ENCODE data around the gene TMEM33. TPM values are rescaled to one million over a fixed set of nuclear protein-coding genes. Genes with fewer than 3 reads are reported as not detected.

TMEM33 gene
- total and polyA plus RNA-seq, 2 of the 8 experiments (the other 6 are each of a cell fraction or from before 2014, with no cell fraction given), result 72.5 to 94.4 TPM

DNA sequence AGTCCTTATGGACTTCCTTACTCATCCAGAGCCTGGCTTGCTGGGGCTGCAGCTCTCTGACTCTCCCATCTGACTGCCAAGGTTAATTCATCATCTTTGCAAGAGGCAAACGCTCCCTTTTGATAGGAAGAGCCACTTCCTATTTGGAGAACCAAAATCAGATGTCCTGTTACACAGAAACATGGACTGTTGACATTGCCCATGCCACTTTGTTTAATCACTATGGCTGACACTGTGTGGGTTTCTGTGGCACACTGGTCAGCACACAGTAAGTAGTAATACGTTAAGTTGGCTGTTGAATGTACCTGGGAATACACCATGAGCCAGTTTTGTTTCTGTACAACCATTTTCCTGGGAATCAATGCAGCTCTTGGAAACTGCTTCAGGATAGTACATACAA lies 45.1 kb upstream of the TMEM33 start:
- Histone ChIP-seq H3K79me1 (ENCODE audit: low read depth, low read length) (no peaks in the 10 kb centered on the region), H3K36me3 (ENCODE audit: control insufficient read depth in 2 of 4, insufficient read depth in 4 of 4, low read length in 3 of 4) (no peaks in the 10 kb centered on the region), H2BK12ac (ENCODE audit: low read depth, low read length) (no peak overlapping the region), H3K79me2 (ENCODE audit: control insufficient read depth in 1 of 2, insufficient read depth in 2 of 2, low read length in 2 of 2) (no peaks in the 10 kb centered on the region), H3K56ac (replicated peaks; ENCODE audit: insufficient read length, low read depth, low read length) (no peak overlapping the region), H2BK120ac (replicated peaks; ENCODE audit: low read depth, low read length) (no peak overlapping the region), H2BK20ac (ENCODE audit: low read length) (no peak overlapping the region), H4K5ac (ENCODE audit: insufficient read length, low read depth, low read length) (no peak overlapping the region), H3K4ac (replicated peaks; ENCODE audit: insufficient read length, low read depth, low read length) (no peak overlapping the region), H2AFZ (ENCODE audit: low read length) (no peak overlapping the region), H2AK5ac (ENCODE audit: low read depth, low read length) (no peak overlapping the region), H3K4me2 (ENCODE audit: insufficient read depth in 1 of 2, low read depth in 2 of 2, low read length in 2 of 2) (no peak overlapping the region), H3K14ac (ENCODE audit: insufficient read length) (no peak overlapping the region), H2BK15ac (ENCODE audit: low read length) (no peak overlapping the region), H3K18ac (ENCODE audit: extremely low read depth, low read length) (no peak overlapping the region), H2BK5ac (ENCODE audit: low read depth, low read length) (no peak overlapping the region), H3K23ac (ENCODE audit: insufficient read length) (no peak overlapping the region), H4K91ac (replicated peaks; ENCODE audit: insufficient read length, low read length) (no peak overlapping the region), H3K4me3 (ENCODE audit: extremely low read depth in 1 of 4, insufficient read depth in 2 of 4, low read depth in 3 of 4, low read length in 4 of 4) (no peak overlapping the region), H3K23me2 (ENCODE audit: low read depth, low read length) (no peaks in the 10 kb centered on the region), H3K9me3 (ENCODE audit: insufficient read depth in 2 of 2, low read depth in 1 of 2, low read length in 1 of 2) (no peaks in the 10 kb centered on the region), H4K8ac (ENCODE audit: extremely low read depth, insufficient read depth, low read length) (no peak overlapping the region), H3K9ac (replicated peaks in 1 of 4; ENCODE audit: extremely low read depth in 1 of 4, low read depth in 3 of 4, low read length in 3 of 4) (no peak overlapping the region), H3K4me1 (replicated peaks in 1 of 4; ENCODE audit: control insufficient read depth in 3 of 4, insufficient read depth in 4 of 4, low read length in 3 of 4) (no peaks in the 10 kb centered on the region), H3K27ac (ENCODE audit: low read depth, low read length) (no peak overlapping the region), H4K20me1 (replicated peaks in 1 of 2; ENCODE audit: control insufficient read depth in 1 of 2, insufficient read depth in 2 of 2, low read length in 2 of 2) (peaks cover 0 to 2% of the 10 kb centered on the region in 2 experiments), H3K27me3 (replicated peaks in 1 of 4; ENCODE audit: control insufficient read depth in 3 of 4, extremely low read depth in 1 of 4, insufficient read depth in 3 of 4, low read length in 3 of 4) (peaks cover 0 to 2% (median under 1%) of the 10 kb centered on the region in 4 experiments; a peak in 3 of 7 replicates)
- no peak for DNase-seq (ENCODE audit: low read depth in 1 of 2, low spot score in 2 of 2)
- no peak for FAIRE-seq
- CTCF ChIA-PET (ENCODE audit: partially characterized antibody), result interaction anchor here (4.3 to 7.6 kb wide), 2 partner anchors 12 to 163 kb away, joined by 27 to 58 read pairs; no protein-coding TSS in a partner anchor
- POLR2A ChIA-PET (ENCODE audit: partially characterized antibody), result no interaction called here
- 82% methylated on average over 2 of the region's 2 CpGs; no CpG with 5 or more reads in 1 of the 2 experiments for WGBS, 2 experiments (ENCODE audit: extremely low coverage in 1 of 2, insufficient coverage in 1 of 2, insufficient read length in 1 of 2, insufficient replicate concordance in 2 of 2, low coverage in 1 of 2, low lambda C conversion rate in 2 of 2, missing lambda C conversion rate in 1 of 2)
- TF ChIP-seq POU5F1 (IDR thresholded peaks at IDR 0.05; ENCODE audit: low read depth, low read length) (no peak), CTBP2 (IDR thresholded peaks at IDR 0.05; ENCODE audit: borderline replicate concordance, insufficient read depth, insufficient read length, low read length) (no peak), RAD21 (IDR thresholded peaks at IDR 0.05 in 1 of 2, conservative IDR thresholded peaks at IDR 0.05 in 1 of 2; ENCODE audit: low read depth in 2 of 2, low read length in 2 of 2) (no peak), NANOG (IDR thresholded peaks at IDR 0.05; ENCODE audit: insufficient read depth, low read depth, low read length, poor library complexity, severe bottlenecking) (no peak), SP1 (IDR thresholded peaks at IDR 0.05; ENCODE audit: low read depth, low read length) (no peak), JUN (IDR thresholded peaks at IDR 0.05; ENCODE audit: low read depth, low read length) (no peak), HDAC6 (IDR thresholded peaks at IDR 0.05; ENCODE audit: low read depth, low read length) (no peak), KDM1A (IDR thresholded peaks at IDR 0.05; ENCODE audit: borderline replicate concordance, low read length) (no peak), BACH1 (IDR thresholded peaks at IDR 0.05; ENCODE audit: low read length) (no peak), BRCA1 (IDR thresholded peaks at IDR 0.05; ENCODE audit: low read depth, low read length) (no peak)
- TF ChIP-seq, protein P1, sequence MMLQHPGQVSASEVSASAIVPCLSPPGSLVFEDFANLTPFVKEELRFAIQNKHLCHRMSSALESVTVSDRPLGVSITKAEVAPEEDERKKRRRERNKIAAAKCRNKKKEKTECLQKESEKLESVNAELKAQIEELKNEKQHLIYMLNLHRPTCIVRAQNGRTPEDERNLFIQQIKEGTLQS (IDR thresholded peaks at IDR 0.05; ENCODE audit: insufficient read depth, low read depth, low read length), result no peak
- TF ChIP-seq, protein P2, sequence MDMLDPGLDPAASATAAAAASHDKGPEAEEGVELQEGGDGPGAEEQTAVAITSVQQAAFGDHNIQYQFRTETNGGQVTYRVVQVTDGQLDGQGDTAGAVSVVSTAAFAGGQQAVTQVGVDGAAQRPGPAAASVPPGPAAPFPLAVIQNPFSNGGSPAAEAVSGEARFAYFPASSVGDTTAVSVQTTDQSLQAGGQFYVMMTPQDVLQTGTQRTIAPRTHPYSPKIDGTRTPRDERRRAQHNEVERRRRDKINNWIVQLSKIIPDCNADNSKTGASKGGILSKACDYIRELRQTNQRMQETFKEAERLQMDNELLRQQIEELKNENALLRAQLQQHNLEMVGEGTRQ (IDR thresholded peaks at IDR 0.05; ENCODE audit: low read length), result no peak

All from H1 (cell line).